Amygdala (tissue), 56 donors: ENCODE results near the gene SGTB.

ENCODE experiments used
- DNase-seq, 56 donors: peaks; one replicate each; lab custom pipeline; 2025; lab: John Stamatoyannopoulos, UW

SGTB gene, protein sequence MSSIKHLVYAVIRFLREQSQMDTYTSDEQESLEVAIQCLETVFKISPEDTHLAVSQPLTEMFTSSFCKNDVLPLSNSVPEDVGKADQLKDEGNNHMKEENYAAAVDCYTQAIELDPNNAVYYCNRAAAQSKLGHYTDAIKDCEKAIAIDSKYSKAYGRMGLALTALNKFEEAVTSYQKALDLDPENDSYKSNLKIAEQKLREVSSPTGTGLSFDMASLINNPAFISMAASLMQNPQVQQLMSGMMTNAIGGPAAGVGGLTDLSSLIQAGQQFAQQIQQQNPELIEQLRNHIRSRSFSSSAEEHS

DNA sequence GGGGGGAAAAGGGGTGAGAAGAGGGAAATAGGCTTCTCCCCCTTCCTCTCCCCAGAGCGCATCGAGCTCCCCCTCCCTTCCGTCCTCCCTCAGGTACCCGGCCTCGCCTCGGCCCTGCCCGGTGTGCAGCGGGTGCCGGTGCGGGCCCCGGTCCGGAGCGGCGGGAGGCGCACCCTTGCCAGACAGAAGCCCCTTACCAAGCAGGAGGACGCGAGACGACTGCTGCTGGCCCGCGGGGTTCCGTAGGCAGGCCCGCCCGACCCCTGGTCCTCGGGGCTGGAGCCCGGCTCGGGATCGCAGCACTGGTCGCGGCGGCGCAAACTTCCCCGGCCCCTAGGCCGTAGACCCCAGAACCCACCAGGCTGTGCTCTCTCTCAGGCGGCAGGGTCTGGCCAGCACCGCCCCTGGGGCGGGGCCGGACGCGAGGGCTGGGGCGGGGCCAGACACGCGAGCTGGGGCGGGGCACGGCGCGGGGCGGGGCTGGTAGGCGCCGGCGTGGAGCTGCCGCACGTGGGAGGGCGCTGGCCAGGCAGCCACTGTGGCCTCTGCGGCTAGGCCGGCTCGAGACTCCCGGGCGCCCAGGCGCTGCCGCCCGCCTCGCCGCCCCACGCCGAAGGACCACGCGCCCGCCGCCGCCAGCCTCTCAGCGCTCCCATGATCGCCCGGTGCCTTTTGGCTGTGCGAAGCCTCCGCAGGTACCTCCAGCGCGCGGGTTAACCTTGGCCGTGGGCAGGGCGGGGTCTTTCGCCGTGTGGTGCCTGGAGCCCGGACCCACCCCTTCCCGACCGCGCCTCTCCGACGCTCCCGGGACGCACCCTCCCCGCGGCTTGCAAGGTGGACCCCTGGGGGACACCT lies at the start of gene SGTB, which contains the start of gene NLN:
SGTB (minus strand) TSS at position 390 of the 855 bp plus-strand sequence. CDS start 1,302 bp downstream, outside the sequence.
NLN (plus strand) TSS at position 486 of the 855 bp plus-strand sequence; CDS start at position 655, 169 bp downstream.
- peak in 55 of 56 donors; percentile 10 to 95 (median 79) for DNase-seq

DNA sequence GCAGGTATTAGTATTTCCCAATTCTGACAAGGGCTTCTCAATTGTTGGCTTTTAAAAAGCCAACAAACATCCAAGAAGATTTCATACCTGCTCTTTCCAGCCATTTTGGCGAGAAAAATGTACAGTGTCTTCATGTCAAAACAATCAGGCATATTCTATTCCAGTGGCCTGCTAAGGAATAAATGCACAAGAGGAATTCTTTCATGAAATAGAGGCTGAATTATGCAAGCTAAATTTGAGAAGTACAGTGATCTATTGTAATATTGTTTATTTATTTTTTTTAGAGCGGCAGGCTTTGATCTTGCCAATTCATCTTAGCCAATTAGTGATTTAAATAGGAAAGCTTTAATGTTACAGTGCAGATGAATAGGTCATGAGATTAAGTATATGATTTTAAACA lies 49.4 kb upstream of the SGTB start:
- DNase-seq, result no peak

DNA sequence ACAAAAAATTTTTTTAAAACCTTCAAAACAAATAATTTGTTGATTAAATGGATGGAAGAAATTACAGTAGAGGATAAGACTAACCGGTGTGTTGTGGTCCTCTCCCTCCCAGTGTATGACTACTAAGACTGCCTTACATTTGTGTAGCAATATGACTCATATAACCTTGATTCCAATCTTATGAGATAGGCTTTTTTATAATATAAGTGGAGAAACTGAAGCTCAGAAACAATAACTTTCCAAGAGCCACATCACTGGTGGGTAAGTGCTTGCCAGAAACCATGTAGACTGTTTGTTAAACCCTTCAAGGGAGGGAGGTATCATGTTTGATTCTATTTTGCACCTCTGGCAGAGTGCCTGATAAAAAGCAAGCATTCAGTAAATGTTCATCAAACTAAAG lies 47.6 kb upstream of the SGTB start:
- no peak for DNase-seq

DNA sequence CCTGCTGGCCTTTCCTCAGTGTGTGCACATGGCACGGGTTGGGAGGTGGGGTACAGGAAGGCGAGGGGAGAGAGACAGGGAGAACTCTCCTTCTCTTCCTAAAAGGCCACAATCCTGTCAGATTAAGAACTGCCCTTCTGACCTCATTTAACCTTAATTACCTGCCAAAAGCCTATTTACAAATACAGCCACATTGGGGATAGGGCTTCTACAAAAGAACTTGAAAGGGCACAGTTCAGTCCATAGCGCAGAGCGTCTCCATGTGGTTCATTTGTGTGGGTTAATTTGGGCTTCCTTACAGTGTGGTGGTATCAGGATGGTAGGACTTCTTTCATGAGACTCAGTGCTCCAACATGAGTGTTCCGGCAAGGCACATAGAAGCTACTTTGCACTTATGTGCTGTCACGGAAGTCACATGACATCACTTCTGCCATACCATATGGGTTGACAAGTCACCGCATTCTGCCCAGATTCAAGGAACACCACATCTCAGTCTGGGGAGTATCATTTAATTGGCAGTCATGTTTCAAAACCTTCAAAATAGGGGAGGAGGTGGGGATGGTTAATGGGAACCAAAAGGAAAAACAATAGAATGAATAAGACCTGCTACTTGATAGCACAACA lies 46.9 kb upstream of the SGTB start:
- no peak for DNase-seq

DNA sequence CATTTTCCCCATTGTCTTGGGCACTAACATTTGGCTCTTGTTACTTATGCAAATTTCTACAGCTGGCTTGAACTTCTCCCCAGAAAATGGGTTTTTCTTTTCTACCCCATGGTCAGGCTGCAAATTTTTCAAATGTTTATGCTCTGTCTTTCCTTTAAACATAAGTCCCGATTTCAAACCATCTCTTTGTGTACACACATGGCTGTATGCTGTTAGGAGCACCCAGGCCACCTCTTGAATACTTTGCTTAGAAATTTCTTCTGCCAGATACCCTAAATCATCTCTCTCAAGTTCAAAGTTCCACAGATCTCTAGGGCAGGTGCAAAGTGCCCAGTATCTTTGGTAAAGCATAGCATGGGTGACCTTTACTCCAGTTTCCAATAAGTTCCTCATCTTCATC lies 45.7 kb upstream of the SGTB start:
- DNase-seq, result no peak

DNA sequence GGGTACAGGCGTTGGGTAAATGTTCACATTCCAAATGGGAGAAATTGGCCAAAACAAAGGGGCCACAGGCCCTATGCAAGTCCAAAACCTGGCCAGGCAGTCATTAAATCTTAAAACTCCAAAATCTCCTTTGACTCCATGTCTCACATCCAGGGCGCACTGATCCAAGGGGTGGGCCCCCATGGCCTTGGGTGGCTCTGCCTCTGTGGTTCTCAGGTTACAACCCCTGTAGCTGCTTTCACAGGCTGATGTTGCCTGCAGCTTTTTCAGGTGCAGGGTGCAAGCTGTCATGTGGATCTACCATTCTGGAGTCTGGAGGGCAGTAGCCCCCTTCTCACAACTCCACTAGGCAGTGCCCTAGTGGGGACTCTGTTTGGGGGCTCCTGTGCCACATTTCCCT lies 44.9 kb upstream of the SGTB start:
- DNase-seq, result no peak

DNA sequence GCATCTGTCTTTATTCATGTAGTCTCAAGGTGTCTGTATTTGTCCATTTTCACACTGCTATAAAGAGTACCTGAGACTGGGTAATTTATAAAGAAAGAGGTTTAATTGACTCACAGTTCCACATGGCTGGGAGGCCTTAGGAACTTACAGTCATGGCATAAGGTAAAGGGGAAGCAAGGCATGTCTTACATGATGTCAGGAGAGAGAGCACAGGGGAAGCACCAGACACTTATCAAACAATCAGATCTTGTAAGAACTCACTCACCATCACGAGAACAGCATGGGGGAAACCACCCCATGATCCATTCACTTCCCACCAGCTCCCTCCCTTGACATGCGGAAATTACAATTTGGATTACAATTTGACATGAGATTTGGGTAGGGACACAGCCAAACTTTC lies 44.3 kb upstream of the SGTB start:
- DNase-seq, result no peak

DNA sequence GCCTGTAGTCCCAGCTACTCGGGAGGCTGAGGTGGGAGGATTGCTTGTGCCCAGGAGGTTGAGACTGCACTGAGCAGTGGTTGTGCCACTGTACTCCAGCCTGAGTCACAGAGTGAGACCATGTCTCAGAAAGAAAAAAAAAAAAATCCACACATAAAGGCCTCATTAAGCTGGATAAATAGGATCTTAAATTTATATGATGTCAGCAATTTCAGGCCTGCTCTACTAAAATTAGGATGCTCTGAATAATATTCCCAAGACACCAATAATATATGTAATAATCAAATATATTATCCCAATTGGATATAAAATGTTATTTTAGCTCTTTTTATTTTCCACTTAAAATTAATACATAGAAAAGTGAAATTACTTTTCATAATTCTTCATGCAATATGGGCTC lies 43.7 kb upstream of the SGTB start:
- no peak for DNase-seq

DNA sequence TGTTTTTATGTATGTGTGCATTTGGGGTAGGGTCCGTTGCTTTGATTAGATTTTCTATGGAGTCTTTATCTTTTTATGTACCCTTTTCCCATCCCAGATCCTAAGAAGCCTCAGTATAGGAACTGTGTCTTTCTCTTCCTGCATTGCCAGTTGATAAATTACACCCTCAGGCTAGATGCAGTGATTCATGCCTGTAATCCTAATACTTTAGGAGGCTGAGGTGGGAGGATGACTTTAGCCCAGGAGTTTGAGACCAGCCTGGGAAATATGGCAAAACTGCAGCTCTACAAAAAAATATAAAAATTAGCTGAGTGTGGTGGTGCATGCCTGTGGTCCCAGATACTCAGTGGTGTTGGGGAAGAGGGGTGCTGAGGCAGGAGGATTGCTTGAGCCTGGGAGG lies 40.3 kb upstream of the SGTB start:
- DNase-seq, result no peak

DNA sequence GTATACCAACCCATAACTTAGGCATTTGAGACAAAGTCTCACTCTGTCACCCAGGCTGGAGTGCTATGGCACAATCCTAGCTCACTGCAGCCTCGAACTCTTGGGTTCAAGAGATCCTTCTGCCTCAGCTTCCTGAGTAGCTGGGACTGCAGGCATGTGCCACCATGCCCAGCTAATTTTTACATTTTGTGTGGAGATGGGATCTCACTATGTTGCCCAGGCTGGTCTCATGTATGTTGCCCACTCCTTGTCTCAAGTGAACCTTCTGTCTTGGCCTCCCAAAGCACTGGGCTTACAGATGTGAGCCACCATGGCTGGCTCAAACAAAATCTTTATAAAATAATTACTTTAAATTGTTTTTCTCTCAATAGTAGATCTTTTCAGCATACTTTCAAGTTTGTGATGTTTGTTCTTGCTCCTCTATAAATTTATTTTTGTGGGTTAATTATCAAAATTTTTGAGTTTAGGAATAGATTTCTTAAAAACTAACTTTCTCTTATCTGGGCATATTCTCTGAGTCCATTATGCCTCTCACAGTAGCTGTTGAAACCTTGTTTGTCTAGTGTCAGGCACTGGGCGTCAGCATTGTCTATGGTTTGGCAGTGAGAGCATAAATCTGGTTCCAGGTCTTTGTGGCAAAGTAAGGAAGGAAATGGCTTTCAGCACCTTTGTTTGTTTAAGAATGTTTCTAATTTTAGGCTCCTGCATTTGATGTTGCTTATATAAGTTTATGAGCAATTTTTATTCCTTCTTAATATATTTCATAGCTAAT lies 38.8 kb upstream of the SGTB start:
- peak in 36 of 56 donors; percentile 6 to 79 (median 34) for DNase-seq

DNA sequence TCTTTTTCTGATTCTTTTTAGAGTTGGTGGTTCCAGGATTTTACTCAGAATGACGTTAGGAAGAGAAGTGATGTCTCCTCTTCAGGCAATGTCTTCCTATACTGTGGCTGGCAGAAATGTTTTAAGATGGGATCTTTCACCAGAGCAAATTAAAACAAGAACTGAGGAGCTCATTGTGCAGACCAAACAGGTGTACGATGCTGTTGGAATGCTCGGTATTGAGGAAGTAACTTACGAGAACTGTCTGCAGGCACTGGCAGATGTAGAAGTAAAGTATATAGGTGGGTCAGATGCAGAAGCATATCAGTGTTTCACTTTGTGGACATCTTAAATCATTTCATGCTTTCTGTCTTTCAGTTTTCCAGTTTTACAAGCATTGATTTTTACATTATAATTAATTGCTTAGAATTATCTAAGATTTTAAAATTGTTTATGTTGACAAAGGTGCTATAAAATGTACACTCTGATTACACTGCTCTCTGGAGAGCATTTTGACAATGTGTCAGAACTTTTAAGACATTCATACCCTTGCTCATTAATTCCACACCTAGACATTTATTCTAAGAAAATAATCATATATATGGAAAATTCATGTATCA lies 36.7 kb upstream of the SGTB start:
- no peak for DNase-seq

DNA sequence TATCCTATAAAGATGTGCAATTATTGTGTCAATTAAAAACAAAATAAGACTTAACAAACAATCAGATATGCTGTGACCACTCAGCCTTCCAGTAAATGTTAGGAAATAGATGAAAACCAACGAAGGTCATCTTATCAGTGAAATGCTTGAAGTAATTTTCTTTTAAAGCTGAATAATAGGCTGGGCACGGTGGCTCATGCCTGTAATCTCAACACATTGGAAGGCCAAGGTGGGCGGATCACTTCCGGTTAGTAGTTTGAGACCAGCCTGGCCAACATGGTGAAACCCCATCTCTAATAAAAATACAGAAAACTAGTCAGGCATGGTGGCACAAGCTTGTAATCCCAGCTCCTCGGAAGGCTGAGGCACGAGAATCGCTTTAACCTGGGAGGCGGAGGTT lies 31.3 kb upstream of the SGTB start:
- no peak for DNase-seq

DNA sequence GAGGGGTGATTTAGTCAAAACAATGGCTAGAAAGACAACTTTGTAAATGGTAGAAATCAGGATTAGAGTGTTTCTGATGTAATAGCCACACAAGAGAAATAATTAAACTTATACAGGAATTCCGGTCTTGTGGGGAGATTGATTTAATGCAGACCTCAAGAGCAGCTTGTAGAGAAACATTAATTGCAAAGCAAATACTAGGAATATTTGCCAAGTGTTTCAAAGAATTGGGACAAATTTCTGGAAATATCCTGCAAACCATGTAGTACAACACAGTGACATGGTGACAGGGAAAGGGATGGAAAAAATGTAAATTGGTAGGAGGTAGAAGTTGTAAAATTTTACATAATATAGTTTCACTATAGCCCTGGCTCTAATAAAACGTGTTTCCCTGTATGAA lies 29.0 kb upstream of the SGTB start:
- DNase-seq, result no peak

DNA sequence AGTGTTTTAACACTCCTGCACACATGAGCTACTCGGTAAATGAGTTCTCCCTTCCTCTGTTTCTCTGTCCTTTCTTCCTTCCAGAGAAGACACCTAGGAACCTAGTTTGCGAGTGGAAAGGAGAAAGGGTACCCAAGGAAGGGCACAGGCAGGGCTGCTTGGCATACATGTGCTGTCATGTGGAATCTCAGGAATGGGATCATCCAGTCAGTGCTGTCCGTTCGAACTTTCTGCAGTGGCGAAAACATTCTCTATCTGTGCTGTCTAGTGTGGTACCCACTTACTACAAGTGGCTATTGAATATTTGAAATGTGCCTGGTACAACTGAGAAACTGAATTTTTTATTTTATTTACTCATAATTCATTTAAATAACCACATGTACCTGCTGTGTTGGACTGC lies 28.0 kb upstream of the SGTB start:
- no peak for DNase-seq

DNA sequence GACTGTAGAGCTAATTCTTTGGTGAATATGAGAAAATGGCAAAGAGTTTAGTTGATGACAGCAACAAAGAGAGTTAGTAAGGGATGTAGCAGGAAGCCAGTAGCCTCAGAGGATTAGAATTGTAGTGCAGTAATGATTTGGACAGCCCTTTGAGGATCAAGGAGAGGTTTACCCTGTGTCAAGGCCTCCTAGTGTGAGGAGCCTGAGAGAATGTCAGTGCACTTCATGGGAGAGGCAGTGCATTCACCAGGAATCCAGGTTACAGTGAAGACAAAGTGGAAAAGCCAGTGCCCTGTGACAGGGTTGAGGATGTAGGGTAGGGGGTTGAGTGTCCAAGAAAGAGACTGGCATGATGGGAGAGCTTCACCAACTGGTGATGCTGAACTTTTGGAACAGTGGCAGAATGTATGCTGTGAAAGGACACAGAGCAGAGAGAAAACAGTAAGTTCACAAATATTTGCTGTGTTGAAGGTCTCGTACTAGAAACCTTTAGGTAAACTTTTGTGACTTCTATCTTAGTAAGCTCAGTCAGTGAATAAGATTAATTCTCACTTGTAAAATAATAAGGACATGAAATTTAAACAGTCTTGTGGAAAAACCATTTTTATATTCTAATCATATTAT lies 27.4 kb upstream of the SGTB start:
- DNase-seq, result no peak

DNA sequence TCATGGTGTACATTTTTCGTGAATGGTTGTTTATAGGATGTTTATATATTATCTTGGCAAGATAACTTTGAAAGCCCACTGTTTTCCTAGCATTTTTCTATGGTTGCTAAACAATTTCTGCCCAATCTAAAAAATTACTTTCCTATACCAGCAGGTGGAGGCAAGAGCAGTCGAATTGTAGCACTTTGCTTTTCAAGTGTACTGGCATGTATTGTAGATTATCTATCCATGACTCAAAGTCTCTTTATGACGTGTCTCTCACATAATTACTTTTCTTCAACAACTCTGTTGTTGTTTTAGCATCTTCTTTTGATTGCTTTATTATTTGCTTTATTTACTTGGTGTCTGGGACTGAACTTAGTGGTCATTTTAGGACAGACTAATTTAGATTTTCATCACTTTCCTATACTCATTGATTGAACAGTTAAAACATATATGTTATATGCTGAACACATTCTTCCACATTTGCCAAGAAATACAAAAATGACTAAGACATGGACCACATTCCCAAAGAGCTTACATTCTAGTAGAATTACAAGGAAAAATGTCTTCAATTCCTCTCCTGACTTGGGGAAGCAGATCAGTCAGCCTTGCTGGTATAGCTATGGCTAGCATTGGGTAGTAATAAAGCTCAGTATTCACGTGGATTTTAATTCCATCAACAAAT lies 20.8 kb upstream of the SGTB start:
- no peak for DNase-seq

DNA sequence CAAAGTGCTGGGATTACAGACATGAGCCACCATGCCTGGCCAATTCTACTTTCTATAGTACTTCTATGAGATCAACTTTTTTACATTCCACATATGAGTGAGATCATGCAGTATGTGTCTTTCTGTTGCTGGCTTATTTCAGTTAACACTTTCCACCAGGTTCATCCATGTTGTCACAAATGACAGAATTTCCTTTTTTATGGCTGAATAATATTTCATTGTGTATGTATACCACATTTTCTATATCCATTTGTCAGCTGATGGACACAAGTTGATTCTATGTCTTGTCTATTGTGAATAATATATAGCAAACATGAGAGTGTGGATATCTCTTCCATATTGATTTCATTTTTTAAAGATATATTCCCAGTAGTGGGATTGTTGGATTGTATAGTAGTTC lies 17.3 kb upstream of the SGTB start:
- DNase-seq, result no peak

DNA sequence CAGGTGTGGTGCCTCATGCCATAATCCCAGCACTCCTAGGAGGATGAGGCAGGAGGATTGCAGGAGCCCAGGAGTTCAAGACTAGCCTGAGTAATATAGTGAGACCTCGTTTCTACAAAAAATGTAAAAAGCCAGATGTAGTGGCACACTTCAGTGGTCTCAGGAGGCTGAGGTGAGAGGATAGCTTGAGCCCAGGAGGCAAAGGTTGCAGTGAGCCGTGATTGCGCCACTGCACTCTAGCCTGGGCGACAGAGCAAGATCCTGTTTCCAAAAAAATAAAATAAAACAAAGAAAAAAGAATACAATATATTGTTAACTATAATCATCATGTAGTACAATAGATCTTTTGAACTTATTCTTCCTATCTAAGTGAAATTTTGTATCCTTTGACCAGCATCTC lies 16.4 kb upstream of the SGTB start:
- no peak for DNase-seq

DNA sequence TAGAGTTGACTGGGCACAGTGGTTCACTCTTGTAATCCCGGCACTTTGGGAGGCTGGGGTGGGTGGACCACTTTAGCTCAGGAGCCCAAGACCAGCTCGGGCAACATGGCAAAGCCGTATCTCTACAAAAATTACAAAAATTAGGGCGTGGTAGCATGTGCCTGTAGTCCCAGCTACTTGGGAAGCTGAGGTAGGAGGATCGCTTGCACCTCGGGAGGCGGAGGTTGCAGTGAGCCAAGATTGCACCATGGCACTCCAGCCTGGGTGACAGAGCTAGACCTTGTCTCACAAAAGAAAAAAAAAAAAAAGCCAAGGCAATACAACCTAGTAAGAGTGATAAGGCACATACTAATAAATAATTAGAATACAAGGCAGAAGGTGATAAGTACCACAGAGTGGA lies 15.9 kb upstream of the SGTB start:
- DNase-seq, result no peak
